ENCODE data around the gene ZNF423.

The ZNF423 gene

GRCh38 chr16:49623501-49624266 is 232.2 kb downstream of the ZNF423 start:
- DNase-seq (ENCODE audit: low read depth), result no peak
- no peak overlapping the region for H3K4me3 ChIP-seq (ENCODE audit: low read depth, low read length)

DNA sequence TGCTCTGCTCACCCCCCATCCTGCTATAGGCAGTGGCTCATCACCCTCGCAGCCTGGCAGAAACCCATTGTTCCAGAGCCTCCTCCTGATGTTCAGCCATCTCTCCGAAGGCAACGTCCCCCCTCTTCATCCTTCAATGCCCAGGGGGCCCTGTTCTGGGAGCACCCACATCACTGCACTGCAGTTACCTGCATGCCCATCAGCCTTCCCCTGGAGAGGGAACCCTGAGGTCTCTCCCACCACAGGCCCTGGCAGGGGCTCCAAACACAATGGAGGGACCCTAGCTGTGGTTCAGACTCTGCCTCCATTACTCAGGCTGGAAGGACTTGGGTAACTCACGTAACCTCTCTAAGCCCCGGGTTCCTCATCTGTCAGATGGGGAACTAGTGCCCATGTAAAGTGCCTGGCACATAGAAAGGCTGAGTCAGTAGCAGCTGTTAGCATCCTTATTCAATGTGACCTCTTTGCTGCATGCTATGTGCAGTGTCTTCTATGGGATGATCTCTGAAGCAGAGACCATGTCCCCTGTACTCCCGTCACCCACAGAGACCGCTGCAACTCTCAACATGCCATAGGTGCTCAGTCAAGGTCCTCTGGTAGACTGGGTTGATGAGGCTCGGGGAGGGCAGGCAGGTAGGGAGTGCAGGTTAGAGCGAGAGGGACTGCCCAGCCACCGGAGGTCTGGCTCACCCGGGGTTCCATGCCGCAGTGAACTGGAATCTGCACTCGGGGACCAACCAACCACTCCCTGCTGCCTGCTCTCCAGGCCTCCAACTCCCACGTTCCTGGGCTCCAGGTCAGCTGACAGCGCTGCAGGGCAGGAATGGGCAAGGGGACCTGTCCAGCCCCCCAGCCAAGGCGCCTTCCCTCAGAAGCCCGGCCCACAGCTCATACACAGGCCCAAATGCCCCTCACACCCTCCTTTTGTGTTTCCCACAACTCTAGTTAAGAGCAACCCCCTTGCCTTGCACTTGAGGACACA is 233.2 kb downstream of the ZNF423 start:
- H3K4me3 ChIP-seq (ENCODE audit: low read depth, low read length), result no peak overlapping the region
- no peak for DNase-seq (ENCODE audit: low read depth)

GRCh38 chr16:49622084-49622390 is 233.9 kb downstream of the ZNF423 start:
- H3K4me3 ChIP-seq (ENCODE audit: low read depth, low read length), result no peak overlapping the region
- DNase-seq (ENCODE audit: low read depth), result no peak

DNA sequence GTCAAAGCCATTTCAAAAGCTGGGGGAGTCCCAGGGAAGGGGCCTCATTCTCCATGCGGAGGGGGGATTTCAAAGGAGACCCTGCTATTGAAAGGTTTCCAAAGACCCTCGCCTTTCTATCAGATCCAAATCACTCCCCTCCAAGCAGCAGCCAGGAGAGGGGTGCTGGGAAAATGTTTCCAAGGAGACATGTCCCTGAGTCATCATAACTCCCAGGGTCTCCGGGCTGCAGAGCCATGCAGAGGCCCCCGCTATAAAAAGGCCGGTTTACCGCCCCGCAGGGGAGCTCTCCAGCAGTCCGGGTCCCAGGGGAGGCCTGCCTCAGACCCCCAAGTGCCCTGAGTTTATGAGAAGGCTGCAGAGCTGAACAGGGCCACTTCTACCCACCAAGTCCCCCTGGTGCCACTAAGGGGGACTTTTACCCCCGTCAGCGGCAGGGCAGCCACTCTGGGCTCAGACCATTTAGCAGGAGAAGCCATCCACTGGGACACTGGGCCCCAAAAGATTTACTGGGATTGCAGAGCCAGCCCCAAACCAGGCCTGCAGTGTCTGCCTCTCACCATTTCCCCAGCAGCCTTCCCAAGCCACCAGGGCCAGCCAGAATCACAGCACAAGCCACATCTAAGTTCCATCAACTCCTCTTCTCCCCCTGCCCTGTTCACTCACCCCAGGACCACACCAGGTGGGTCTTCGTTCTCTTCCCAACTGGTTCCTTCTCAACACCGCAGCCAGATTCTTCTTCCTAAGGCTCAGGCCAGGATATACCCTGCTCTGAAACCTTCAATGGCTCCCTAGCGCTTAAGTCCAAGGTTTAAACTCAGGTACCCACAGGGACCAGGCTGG is 234.4 kb downstream of the ZNF423 start:
- H3K4me3 ChIP-seq (ENCODE audit: low read depth, low read length), result no peak overlapping the region
- no peak for DNase-seq (ENCODE audit: low read depth)

- no peak overlapping the region for H3K4me3 ChIP-seq (ENCODE audit: low read depth, low read length)
- DNase-seq (ENCODE audit: low read depth), result no peak
Measured at GRCh38 chr16:49620869-49621240, 235.1 kb downstream of the ZNF423 start.

DNA sequence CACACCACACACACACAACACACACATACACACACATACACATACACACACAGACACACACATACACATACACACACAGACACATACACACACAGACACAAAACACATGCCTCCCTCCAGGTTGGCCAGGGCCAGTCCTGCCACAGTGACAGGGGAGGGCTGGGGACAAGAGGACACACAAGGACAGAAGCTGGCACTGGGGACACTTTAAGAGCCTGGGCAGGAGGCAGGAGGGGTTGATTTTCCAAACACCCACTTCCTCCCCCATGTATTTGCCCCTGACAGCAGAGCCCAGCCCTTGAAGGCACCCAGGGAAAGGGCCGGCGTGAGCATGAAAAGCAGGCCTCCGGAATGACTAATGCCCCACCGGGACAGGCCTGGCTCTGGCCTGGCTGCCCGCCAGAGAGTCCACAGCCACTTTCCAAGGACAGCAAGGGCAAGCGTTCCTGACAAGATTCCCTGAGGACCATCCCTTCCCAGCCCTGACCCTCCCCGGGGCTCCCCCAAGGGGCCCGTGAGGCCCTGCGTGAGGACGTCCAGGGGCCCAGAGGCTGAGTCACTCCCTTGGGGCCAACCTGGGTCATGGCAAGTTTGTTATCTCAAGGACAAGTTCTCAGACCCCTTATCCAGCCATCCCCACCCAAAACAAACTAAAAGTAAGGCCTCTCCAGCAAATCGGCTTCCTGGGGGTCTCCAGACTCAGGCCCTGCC is 235.6 kb downstream of the ZNF423 start:
- DNase-seq (ENCODE audit: low read depth), result peak; percentile 32

DNA sequence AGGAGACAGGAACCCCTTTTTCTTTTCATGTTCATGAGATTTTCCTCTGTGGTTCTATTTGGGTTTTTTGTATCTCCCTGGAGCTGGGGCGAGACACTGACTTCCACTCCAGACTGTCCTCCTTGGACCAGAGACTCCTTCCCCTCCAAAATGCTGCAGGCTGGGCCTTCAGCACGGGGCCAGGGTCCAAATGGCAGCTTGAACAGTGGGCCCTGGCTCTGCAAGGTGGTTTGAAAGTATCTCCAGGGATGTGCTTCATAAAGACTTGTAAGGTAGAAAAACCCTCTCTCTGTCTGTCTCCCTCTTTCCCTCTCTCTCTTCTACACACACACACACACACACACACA is 236.1 kb downstream of the ZNF423 start:
- DNase-seq (ENCODE audit: low read depth), result no peak
- no peak overlapping the region for H3K4me3 ChIP-seq (ENCODE audit: low read depth, low read length)

More for the DNA sequence above, 235.6 kb downstream of the ZNF423 start:
- no peak overlapping the region for H3K4me3 ChIP-seq (ENCODE audit: low read depth, low read length)

GRCh38 chr16:49618955-49619354 is 237.0 kb downstream of the ZNF423 start:
- no peak overlapping the region for H3K4me3 ChIP-seq (ENCODE audit: low read depth, low read length)
- no peak for DNase-seq (ENCODE audit: low read depth)

DNA sequence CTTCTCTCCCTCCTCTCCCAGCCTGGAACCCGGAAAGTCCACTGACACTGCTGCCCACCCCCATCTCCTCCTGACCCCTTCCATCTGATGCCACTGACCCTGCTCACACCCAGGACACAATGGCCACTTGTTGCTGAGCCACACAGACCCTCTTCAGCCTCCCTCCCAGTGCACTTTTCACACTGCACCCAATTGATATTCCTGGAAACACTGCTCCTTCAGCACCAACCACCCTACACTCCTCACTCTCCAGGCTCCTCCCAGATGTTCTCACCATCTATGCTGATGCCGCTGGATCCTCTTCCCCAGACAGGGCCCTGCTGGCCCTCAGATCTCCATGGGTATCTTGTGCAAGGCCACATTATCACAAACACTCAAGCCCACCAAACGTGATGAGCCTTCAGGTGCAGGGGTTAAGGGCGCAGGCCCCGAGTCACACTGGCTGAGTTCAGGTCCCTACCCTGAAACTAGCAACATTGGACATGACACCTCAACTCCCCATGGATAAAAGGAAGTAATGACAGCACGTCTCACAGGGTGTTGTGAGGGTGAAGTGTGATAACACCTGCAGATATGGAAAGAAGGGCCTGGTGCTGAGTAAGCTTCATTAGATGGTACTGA is 238.1 kb downstream of the ZNF423 start:
- no peak for DNase-seq (ENCODE audit: low read depth)

DNA sequence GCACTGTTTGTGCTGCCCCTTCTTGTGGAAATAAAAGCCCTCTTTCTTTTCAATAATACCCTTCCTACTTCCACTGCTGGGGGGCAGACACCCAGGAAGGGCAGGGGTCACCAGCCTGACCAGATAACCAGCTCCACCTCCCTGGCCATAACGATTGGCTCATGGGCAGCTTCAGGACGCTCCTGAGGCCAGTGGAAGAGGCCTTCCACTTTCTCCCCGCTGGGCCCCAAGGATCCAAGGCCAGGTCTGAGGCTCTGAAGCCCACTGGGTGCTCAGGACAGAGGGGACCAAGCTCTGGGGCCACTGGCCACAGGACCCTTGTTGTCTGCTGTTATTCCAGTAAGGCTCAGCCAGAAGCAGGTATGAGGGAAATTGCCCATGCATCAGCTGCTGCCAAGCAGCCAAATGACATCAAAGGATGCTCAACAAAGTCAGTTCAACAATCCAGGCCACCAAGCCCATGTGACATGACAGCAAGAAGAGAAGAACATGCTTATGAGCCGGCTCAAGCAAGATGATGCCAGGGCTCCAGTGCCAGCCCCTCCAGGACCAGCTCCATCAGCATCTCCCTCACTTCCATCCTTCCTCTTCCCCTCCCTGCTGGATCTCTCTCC is 238.8 kb downstream of the ZNF423 start:
- DNase-seq (ENCODE audit: low read depth), result no peak
- no peak overlapping the region for H3K4me3 ChIP-seq (ENCODE audit: low read depth, low read length)

More for the DNA sequence above, 238.1 kb downstream of the ZNF423 start:
- H3K4me3 ChIP-seq (ENCODE audit: low read depth, low read length), result no peak overlapping the region

GRCh38 chr16:49615576-49615975 is 240.3 kb downstream of the ZNF423 start:
- no peak overlapping the region for H3K4me3 ChIP-seq (ENCODE audit: low read depth, low read length)
- DNase-seq (ENCODE audit: low read depth), result no peak

- no peak overlapping the region for H3K4me3 ChIP-seq (ENCODE audit: low read depth, low read length)
- DNase-seq (ENCODE audit: low read depth), result no peak
Measured at GRCh38 chr16:49610983-49611382, 244.9 kb downstream of the ZNF423 start.

DNA sequence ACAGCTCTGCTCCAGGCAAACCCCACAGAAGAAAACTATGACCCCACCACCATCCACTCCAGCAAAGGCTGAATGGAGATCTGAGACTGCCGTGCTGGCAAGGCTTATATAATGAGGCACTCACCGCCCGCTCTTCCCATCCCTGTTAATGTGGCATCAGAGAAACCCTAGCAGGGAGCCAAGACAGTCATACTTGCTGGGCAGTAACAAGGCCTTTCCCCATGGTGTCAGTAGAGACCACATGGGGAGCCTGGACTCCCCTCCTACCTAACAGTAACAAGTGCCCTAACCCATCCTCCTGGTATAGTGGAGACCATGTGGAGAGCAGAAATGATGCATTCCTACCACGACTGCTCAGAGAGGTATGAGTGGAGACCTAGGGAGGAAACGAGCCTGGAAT is 247.1 kb downstream of the ZNF423 start:
- DNase-seq (ENCODE audit: low read depth), result no peak
- H3K4me3 ChIP-seq (ENCODE audit: low read depth, low read length), result no peak overlapping the region

DNA sequence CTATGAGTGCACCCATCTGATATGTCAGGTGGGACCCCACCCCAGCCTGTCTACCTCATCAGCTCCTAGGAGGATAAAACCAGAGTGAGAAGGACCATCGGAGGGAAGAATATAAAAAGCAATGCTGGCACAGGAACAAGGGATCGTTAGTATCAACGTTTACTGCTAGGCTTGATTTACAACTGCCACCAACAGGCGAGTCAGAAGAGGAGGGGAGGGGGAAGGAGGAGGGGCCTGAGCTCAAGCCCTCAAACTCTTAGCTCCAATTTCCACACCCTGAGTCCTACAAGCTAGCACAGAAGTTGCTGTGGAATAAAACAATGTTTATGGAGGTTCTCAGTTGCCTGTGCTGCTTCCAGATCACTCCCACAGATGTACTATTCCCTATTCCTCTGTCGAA is 247.8 kb downstream of the ZNF423 start:
- DNase-seq (ENCODE audit: low read depth), result no peak
- no peak overlapping the region for H3K4me3 ChIP-seq (ENCODE audit: low read depth, low read length)

- DNase-seq (ENCODE audit: low read depth), result no peak
- H3K4me3 ChIP-seq (ENCODE audit: low read depth, low read length), result no peak overlapping the region
Measured at GRCh38 chr16:49605536-49606254, 250.2 kb downstream of the ZNF423 start.

GRCh38 chr16:49604602-49605001 is 251.3 kb downstream of the ZNF423 start:
- no peak overlapping the region for H3K4me3 ChIP-seq (ENCODE audit: low read depth, low read length)
- DNase-seq (ENCODE audit: low read depth), result no peak

GRCh38 chr16:49603956-49604355 is 252.0 kb downstream of the ZNF423 start:
- no peak overlapping the region for H3K4me3 ChIP-seq (ENCODE audit: low read depth, low read length)
- DNase-seq (ENCODE audit: low read depth), result no peak

DNA sequence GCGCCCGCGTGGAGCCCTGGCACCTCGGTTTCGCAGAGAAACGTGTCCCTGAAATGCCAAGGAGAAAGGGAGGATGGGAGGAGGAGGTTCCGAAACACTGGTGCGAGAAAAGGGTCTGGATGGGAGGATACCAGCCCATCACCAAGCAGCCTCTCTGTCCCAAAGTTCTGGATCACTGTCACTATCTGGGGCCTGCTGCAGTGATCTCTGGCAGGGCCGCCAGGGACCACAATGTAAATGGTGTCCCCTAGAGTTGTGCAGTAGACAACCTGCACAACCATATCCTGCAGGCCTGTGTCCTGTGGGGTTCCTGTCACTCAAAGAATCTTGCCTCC is 253.0 kb downstream of the ZNF423 start:
- no peak for DNase-seq (ENCODE audit: low read depth)
- H3K4me3 ChIP-seq (ENCODE audit: low read depth, low read length), result no peak overlapping the region

All from skeletal muscle cell (primary cell).